Stimulated activated CD4-positive, alpha-beta T cell treated with anti-CD3 and anti-CD28 coated beads, Interleukin-2, amount 100 ng/mL, for 24 hours (primary cell): ENCODE results near the gene GDF15.
"Not testable (repeated sequence)": the region's sequence is repeated elsewhere in the genome, so short reads cannot be mapped to it uniquely, and the experiment has no call there.

ENCODE experiments used
- DNase-seq, 2 donors: peaks; one replicate each; pipeline ENCODE4 v3.0.0-alpha.2; 2020

GDF15 gene

GRCh38 chr19:18392926-18393325, 7.0 kb downstream of the GDF15 start:
- no peak for DNase-seq

GRCh38 chr19:18393836-18394235, 7.9 kb downstream of the GDF15 start:
- DNase-seq = no peak

GRCh38 chr19:18396471-18397241, 10.7 kb downstream of the GDF15 start:
- no peak for DNase-seq

GRCh38 chr19:18397242-18398202, 11.6 kb downstream of the GDF15 start, which contains the start of gene LRRC25:
Gene LRRC25 (minus strand): TSS chr19:18397622. CDS start chr19:18396963, 659 bp downstream.
- no peak for DNase-seq

- DNase-seq = no peak
Measured at GRCh38 chr19:18399008-18399407, 13.1 kb downstream of the GDF15 start.

- DNase-seq = no peak
Measured at GRCh38 chr19:18401580-18402112, 15.7 kb downstream of the GDF15 start.

GRCh38 chr19:18402455-18403248, 16.7 kb downstream of the GDF15 start:
- not testable (repeated sequence) for DNase-seq

- DNase-seq = not testable (repeated sequence)
Measured at GRCh38 chr19:18405754-18406153, 19.8 kb downstream of the GDF15 start.

- no peak for DNase-seq
Measured at GRCh38 chr19:18406749-18407148, 20.8 kb downstream of the GDF15 start.

- DNase-seq = peak in 1 of 2 donors; percentile 52
Measured at GRCh38 chr19:18408053-18408476, 22.1 kb downstream of the GDF15 start.

- DNase-seq = no peak
Measured at GRCh38 chr19:18412610-18413239, 26.8 kb downstream of the GDF15 start.

- no peak for DNase-seq
Measured at GRCh38 chr19:18414504-18415177, 28.7 kb downstream of the GDF15 start.

- DNase-seq = no peak
Measured at GRCh38 chr19:18415178-18415867, 29.4 kb downstream of the GDF15 start.

GRCh38 chr19:18416778-18417249, 30.9 kb downstream of the GDF15 start:
- DNase-seq = peak; percentile 65 to 75

- peak in 1 of 2 donors; percentile 51 for DNase-seq
Measured at GRCh38 chr19:18417250-18418028, 31.5 kb downstream of the GDF15 start.

- no peak for DNase-seq
Measured at GRCh38 chr19:18418029-18418482, 32.1 kb downstream of the GDF15 start.

GRCh38 chr19:18418483-18419194, 32.7 kb downstream of the GDF15 start:
- peak in 1 of 2 donors; percentile 48 for DNase-seq

GRCh38 chr19:18419195-18419698, 33.3 kb downstream of the GDF15 start, which contains the start of gene SSBP4:
Gene SSBP4 (plus strand): TSS chr19:18419398. CDS start chr19:18419649, 251 bp downstream.
- peak; percentile 72 to 79 for DNase-seq
